ENCODE data around the gene GOLGA3. TPM values are rescaled to one million over a fixed set of nuclear protein-coding genes. Genes with fewer than 3 reads are reported as not detected.

GOLGA3 gene
- total RNA-seq, 2 donors from 2014 or later: 38.2 to 43.5 TPM

DNA sequence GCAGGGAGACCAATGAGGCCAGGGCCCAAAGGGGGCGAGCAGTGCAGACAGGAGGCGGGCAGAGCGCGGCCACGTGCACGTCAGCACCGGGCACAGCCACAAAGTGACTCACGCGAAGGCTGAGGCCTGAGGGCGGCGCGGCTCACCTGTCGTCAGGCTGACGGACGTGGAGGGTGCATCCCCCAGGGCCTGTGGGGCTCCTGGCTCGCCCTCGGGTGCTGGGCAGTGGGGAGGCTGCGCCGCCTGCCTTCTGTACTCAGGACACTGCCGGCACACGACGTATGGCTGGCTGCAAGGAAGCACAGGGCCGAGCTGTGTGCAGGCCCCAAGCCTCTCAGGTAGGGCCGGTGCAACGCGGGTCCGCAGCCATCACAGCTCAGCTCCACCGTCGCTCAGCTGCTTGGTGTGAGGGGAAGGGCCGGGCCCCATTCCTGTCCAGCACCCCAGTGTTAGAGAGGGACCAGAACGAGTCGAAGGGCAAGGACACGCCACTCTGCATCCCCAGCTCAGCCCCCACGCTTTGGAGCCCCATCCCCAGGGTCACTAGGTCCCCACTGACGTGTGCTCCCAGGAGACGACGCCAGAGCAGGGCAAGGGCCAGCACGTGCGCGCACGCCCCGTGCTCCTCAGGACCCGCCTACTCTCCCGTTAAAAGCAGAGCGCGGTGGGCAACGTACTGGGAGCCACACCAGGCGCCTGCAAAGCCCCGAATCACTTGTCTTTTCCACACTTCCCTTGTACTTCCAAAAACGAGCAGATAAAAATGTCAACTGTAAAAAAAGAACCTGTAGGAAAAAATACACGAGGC is 24.8 kb upstream of the GOLGA3 start:
- no peak overlapping the region for H3K4me3 Mint-ChIP-seq
- TF ChIP-seq, protein P1, sequence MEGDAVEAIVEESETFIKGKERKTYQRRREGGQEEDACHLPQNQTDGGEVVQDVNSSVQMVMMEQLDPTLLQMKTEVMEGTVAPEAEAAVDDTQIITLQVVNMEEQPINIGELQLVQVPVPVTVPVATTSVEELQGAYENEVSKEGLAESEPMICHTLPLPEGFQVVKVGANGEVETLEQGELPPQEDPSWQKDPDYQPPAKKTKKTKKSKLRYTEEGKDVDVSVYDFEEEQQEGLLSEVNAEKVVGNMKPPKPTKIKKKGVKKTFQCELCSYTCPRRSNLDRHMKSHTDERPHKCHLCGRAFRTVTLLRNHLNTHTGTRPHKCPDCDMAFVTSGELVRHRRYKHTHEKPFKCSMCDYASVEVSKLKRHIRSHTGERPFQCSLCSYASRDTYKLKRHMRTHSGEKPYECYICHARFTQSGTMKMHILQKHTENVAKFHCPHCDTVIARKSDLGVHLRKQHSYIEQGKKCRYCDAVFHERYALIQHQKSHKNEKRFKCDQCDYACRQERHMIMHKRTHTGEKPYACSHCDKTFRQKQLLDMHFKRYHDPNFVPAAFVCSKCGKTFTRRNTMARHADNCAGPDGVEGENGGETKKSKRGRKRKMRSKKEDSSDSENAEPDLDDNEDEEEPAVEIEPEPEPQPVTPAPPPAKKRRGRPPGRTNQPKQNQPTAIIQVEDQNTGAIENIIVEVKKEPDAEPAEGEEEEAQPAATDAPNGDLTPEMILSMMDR (conservative IDR thresholded peaks at IDR 0.05): no peak
- no peak overlapping the region for H3K27ac Mint-ChIP-seq
- Histone ChIP-seq H3K4me1 (ENCODE audit: control insufficient read depth, insufficient read depth, low read length) (no peaks in the 10 kb centered on the region), H3K27ac (ENCODE audit: low read depth, low read length) (no peak overlapping the region), H3K36me3 (ENCODE audit: control insufficient read depth, insufficient read depth, low read length) (peaks cover 51% of the 10 kb centered on the region), H3K9me3 (ENCODE audit: control insufficient read depth, low read length) (no peaks in the 10 kb centered on the region), H3K27me3 (ENCODE audit: control insufficient read depth, insufficient read depth, low read length, poor library complexity, severe bottlenecking) (no peaks in the 10 kb centered on the region), H3K9ac (ENCODE audit: extremely low read depth, low read length, poor library complexity, severe bottlenecking) (no peak overlapping the region), H3K4me3 (ENCODE audit: low read length) (no peak overlapping the region)
- no peaks in the 10 kb centered on the region for H3K9me3 Mint-ChIP-seq
- H3K4me1 Mint-ChIP-seq: no peaks in the 10 kb centered on the region
- H3K36me3 Mint-ChIP-seq (ENCODE audit: low read depth): peaks cover 67% of the 10 kb centered on the region
- H3K27me3 Mint-ChIP-seq (ENCODE audit: insufficient read depth): no peaks in the 10 kb centered on the region
- no peak for DNase-seq
- 96% methylated on average over 34 to 51 of the region's 51 CpGs for WGBS, 2 experiments (ENCODE audit: insufficient coverage in 1 of 2, insufficient read length in 1 of 2)

DNA sequence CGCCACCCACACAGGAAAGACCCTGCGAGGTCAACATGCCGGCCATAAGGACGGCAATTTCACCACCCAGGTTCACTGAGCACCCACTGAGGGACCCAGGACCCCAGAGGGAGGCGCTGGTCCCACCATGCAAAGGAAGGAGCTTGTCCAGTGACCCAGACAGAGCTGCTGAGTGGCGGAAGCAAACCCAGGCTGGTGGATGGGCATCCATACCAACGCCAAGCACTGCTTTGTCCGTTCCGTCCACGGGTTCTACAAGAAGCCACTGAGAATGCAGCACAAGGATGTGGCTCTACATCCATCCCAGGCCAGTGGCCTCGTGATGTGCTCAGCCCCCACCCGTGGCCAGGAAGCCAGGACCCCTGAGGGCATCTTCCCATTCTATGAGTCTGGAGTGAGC is 23.8 kb upstream of the GOLGA3 start:
- Mint-ChIP-seq H3K36me3 (ENCODE audit: low read depth) (peaks cover 68% of the 10 kb centered on the region), H3K4me1 (peaks cover 6% of the 10 kb centered on the region), H3K9me3 (no peaks in the 10 kb centered on the region), H3K27ac (no peak overlapping the region), H3K4me3 (no peak overlapping the region), H3K27me3 (ENCODE audit: insufficient read depth) (no peaks in the 10 kb centered on the region)
- H3K27ac ChIP-seq (ENCODE audit: low read depth, low read length): no peak overlapping the region
- no peak overlapping the region for H3K9ac ChIP-seq (ENCODE audit: extremely low read depth, low read length, poor library complexity, severe bottlenecking)
- no peaks in the 10 kb centered on the region for H3K27me3 ChIP-seq (ENCODE audit: control insufficient read depth, insufficient read depth, low read length, poor library complexity, severe bottlenecking)
- peaks cover 53% of the 10 kb centered on the region for H3K36me3 ChIP-seq (ENCODE audit: control insufficient read depth, insufficient read depth, low read length)
- 92% methylated on average over 12 of the region's 12 CpGs for WGBS, 2 experiments (ENCODE audit: insufficient coverage in 1 of 2, insufficient read length in 1 of 2)
- H3K4me3 ChIP-seq (ENCODE audit: low read length): no peak overlapping the region
- H3K9me3 ChIP-seq (ENCODE audit: control insufficient read depth, low read length): no peaks in the 10 kb centered on the region
- H3K4me1 ChIP-seq (ENCODE audit: control insufficient read depth, insufficient read depth, low read length): no peaks in the 10 kb centered on the region
- DNase-seq: no peak
- TF ChIP-seq, protein P1 (conservative IDR thresholded peaks at IDR 0.05): no peak

DNA sequence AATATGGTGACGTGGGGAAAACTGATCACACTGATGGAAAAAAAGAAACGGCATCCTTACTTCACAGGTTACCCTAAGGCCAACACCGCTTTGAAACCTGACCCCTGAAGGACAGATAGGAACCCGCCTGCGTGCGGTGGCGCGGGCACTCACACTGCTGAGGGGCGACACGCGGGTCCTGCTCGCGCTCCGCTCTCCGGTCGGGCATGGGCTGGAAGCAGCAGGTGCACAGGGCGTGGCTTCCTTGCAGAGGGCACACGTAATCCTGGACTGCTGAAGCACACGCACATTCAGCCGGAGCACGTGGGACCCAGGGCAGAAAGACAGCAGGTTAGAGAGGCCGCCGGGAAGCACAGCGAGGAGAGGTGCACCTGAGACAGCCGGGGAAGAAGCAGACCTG is 22.8 kb upstream of the GOLGA3 start:
- TF ChIP-seq, protein P1 (conservative IDR thresholded peaks at IDR 0.05): no peak
- H3K4me3 ChIP-seq (ENCODE audit: low read length): no peak overlapping the region
- no peak overlapping the region for H3K27ac ChIP-seq (ENCODE audit: low read depth, low read length)
- peaks cover 7% of the 10 kb centered on the region for H3K4me1 Mint-ChIP-seq
- H3K27ac Mint-ChIP-seq: no peak overlapping the region
- H3K27me3 Mint-ChIP-seq (ENCODE audit: insufficient read depth): no peaks in the 10 kb centered on the region
- no peak for DNase-seq
- H3K36me3 ChIP-seq (ENCODE audit: control insufficient read depth, insufficient read depth, low read length): peaks cover 60% of the 10 kb centered on the region
- peaks cover 75% of the 10 kb centered on the region for H3K36me3 Mint-ChIP-seq (ENCODE audit: low read depth)
- H3K4me1 ChIP-seq (ENCODE audit: control insufficient read depth, insufficient read depth, low read length): no peaks in the 10 kb centered on the region
- no peaks in the 10 kb centered on the region for H3K9me3 Mint-ChIP-seq
- 95% methylated on average over 15 to 25 of the region's 25 CpGs for WGBS, 2 experiments (ENCODE audit: insufficient coverage in 1 of 2, insufficient read length in 1 of 2)
- H3K4me3 Mint-ChIP-seq: no peak overlapping the region
- no peak overlapping the region for H3K9ac ChIP-seq (ENCODE audit: extremely low read depth, low read length, poor library complexity, severe bottlenecking)
- no peaks in the 10 kb centered on the region for H3K27me3 ChIP-seq (ENCODE audit: control insufficient read depth, insufficient read depth, low read length, poor library complexity, severe bottlenecking)
- H3K9me3 ChIP-seq (ENCODE audit: control insufficient read depth, low read length): no peaks in the 10 kb centered on the region
